Measurements from ENCODE around the gene UBA5.

UBA5 gene

DNA sequence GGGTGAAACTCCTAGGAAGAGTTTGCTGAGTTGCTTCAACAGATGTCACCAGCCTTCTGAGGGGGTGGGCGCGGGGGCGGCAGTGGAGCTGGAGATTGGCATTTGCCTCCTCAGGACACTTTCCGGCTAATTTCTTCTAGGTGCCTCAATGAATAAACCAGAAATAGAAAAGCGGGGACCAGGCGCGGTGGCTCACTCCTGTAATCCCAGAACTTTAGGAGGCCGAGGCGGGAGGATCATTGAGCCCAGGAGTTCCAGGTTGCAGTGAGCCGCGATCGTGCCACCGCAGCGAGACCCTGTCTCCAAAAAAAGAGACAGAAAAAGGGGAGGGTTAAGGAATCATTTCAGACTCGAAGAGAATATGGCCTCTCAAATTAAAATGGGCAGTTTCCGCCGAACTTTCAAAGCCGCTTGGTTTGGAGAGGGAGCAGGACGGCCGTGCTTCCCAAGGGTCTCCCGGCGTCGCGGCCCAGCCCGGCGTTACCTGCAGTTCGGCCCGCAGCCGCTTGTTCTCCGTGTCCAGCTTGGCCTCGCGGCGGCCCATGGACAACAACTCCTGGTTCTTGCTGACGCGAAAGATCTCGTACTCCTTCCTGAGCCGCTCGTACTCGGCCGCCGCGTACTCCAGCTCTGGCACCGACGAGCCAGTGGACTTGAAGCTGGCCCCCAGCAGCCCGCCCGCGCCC, 61.5 kb downstream of the UBA5 start:
- peak; percentile 11 for DNase-seq

GRCh38 chr3:132722165-132723023, 62.3 kb downstream of the UBA5 start, which contains the start of gene NPHP3:
Gene NPHP3 (minus strand): TSS chr3:132722409. CDS start chr3:132722355, 54 bp downstream.
- DNase-seq = peak; percentile 100

GRCh38 chr3:132723024-132723950, 63.2 kb downstream of the UBA5 start:
- no peak for DNase-seq

- no peak for DNase-seq
Measured at GRCh38 chr3:132726341-132726823, 66.3 kb downstream of the UBA5 start.
